Gastrocnemius medialis (tissue), 4 donors: ENCODE data around the gene NEB. TPM values are rescaled to one million over a fixed set of nuclear protein-coding genes. Genes with fewer than 3 reads are reported as not detected.

Experiments used
- ATAC-seq, 2 donors: fragments of 150-250 bp; one replicate each; pipeline ENCODE4 v1.9.1; 2016
- DNase-seq, 2 donors: peaks; one replicate each; pipeline ENCODE4 v3.0.0-alpha.2; 2019
- H3K27ac ChIP-seq, 4 donors: fragments of 200-600 bp; sonication (generic); 1 replicate in 1 of 4; 2 replicates in 3 of 4; pipeline ENCODE4 v1.5.1; 2016 to 2018; ENCODE audit warnings: mild to moderate bottlenecking in 2 of 4, moderate library complexity in 1 of 4
- H3K27me3 ChIP-seq, 3 donors: fragments of 200-600 bp; sonication (generic) in 2 of 3; 1 replicate in 1 of 3; 2 replicates in 2 of 3; pipeline versions ENCODE4 v1.5.1 to v1.6.0; 2016 to 2019; ENCODE audit warnings: mild to moderate bottlenecking in 1 of 3, moderate library complexity in 1 of 3
- H3K36me3 ChIP-seq, 2 donors: fragments of 200-600 bp; sonication (generic) in 1 of 2; one replicate each; pipeline ENCODE4 v1.5.1; 2017 to 2018
- H3K4me1 ChIP-seq, 2 donors: fragments of 200-600 bp; sonication (generic) in 1 of 2; one replicate each; pipeline ENCODE4 v1.5.1; 2016 to 2017; ENCODE audit warnings: mild to moderate bottlenecking in 2 of 2
- H3K4me3 ChIP-seq, 4 donors: fragments of 200-600 bp; sonication (generic) in 3 of 4; 1 replicate in 1 of 4; 2 replicates in 3 of 4; pipeline ENCODE4 v1.5.1; 2016 to 2019; ENCODE audit warnings: mild to moderate bottlenecking in 2 of 4
- H3K9me3 ChIP-seq, 3 donors: fragments of 200-600 bp; sonication (generic) in 2 of 3; 1 replicate in 1 of 3; 2 replicates in 2 of 3; pipeline ENCODE4 v1.5.1; 2016 to 2019
- CTCF ChIP-seq, 5 experiments: fragments of 450-650 bp in 3 of 5; fragments of 200-600 bp in 2 of 5; sonication (generic) in 2 of 5; IDR thresholded peaks in 4 of 5; conservative IDR thresholded peaks in 1 of 5; 1 replicate in 4 of 5; 2 replicates in 1 of 5; pipeline ENCODE4 v1.5.1; 2016 to 2019; ENCODE audit warnings: antibody characterized with exemption in 5 of 5, mild to moderate bottlenecking in 3 of 5, moderate library complexity in 3 of 5
- POLR2A ChIP-seq, 2 donors: fragments of 450-650 bp; IDR thresholded peaks; one replicate each; pipeline ENCODE4 v1.6.1; 2017; ENCODE audit warnings: antibody characterized with exemption in 2 of 2, mild to moderate bottlenecking in 2 of 2, moderate library complexity in 2 of 2
- in situ Hi-C, 4 donors: fragments of 200-750 bp; cut with MboI; loops; one replicate each; pipeline versions ENCODE4 v1.15.0 to v1.8.0; 2017; ENCODE audit warnings: low sequenced_read_pairs in 4 of 4
- intact Hi-C: fragments of 100-400 bp; cut with DNase I; formaldehyde crosslinking; loops from one replicate; pipeline ENCODE4 v1.15.1; 2023; ENCODE audit warnings: low total_unique reads
- total RNA-seq, 4 donors: library from RNA; depleted of rRNA; stranded (reverse); fragments of >200 nt; gene quantifications; one replicate each; pipeline versions ENCODE4 v1.1.0 to v1.2.3, GENCODE V29; 2016

The NEB gene
- total RNA-seq, 4 donors from 2014 or later: 6,824 to 7,704 (median 7,108) TPM

- ATAC-seq: no peak
- peak overlapping the region in 1 of 4 donors; percentile 8 for H3K27ac ChIP-seq
- TF ChIP-seq POLR2A (IDR thresholded peaks at IDR 0.05): no peak
- TF ChIP-seq CTCF (IDR thresholded peaks at IDR 0.05 in 4 of 5, conservative IDR thresholded peaks at IDR 0.05 in 1 of 5): no peak
- intact Hi-C loops: loop anchor here (5.0 kb wide), 1 partner anchor 64 kb away; no protein-coding TSS in a partner anchor
- in situ Hi-C loops: loop anchor here in 1 of 4 donors (25.0 kb wide), 1 partner anchor 331 kb away; no protein-coding TSS in a partner anchor
- no peak overlapping the region for H3K4me3 ChIP-seq
- H3K27me3 ChIP-seq: no peaks in the 10 kb centered on the region
- DNase-seq: no peak
- peaks cover 0 to 17% of the 10 kb centered on the region in 2 donors for H3K4me1 ChIP-seq
- peaks cover 0 to 99% of the 10 kb centered on the region in 2 donors for H3K36me3 ChIP-seq
- no peaks in the 10 kb centered on the region for H3K9me3 ChIP-seq
Measured at GRCh38 chr2:151681051-151681450, 53.2 kb downstream of the NEB start.

- TF ChIP-seq CTCF (IDR thresholded peaks at IDR 0.05 in 4 of 5, conservative IDR thresholded peaks at IDR 0.05 in 1 of 5) (no peak), POLR2A (IDR thresholded peaks at IDR 0.05) (no peak)
Measured at GRCh38 chr2:151679994-151680393, 54.3 kb downstream of the NEB start.

DNA sequence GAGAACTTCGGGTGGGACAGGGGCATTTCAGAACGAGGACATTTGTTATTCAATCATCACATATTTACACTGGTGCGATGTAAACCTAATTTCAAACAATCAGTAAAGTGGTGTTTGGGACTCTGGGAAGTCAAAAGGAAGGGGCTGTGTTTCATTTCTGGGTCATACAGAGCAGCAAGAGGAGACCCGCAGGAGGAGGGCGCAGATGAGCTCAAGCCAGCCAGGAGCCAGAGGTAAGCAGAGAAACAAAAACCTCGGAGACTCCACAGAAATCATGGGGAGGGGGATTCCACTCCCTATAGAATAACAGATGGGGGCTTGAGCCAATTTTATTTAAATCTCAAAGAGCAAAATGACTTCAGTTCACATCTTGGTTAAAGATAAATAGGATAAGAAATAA lies 55.4 kb downstream of the NEB start:
- peaks cover 3 to 99% of the 10 kb centered on the region in 2 donors for H3K36me3 ChIP-seq
- peaks cover 0 to 24% of the 10 kb centered on the region in 2 donors for H3K4me1 ChIP-seq
- ATAC-seq: no peak
- TF ChIP-seq CTCF (IDR thresholded peaks at IDR 0.05 in 4 of 5, conservative IDR thresholded peaks at IDR 0.05 in 1 of 5): no peak
- no peak for TF ChIP-seq POLR2A (IDR thresholded peaks at IDR 0.05)
- H3K4me3 ChIP-seq: no peak overlapping the region
- no peak for DNase-seq
- H3K9me3 ChIP-seq: no peaks in the 10 kb centered on the region
- H3K27ac ChIP-seq: peak overlapping the region in 2 of 4 donors; percentile 16 to 30
- intact Hi-C loops (no loop called here), in situ Hi-C loops (loop anchor here in 1 of 4 donors (25.0 kb wide), 1 partner anchor 333 kb away; no protein-coding TSS in a partner anchor)
- no peaks in the 10 kb centered on the region for H3K27me3 ChIP-seq

More at GRCh38 chr2:151679994-151680393, 54.3 kb downstream of the NEB start:
- intact Hi-C loops: loop anchor here (5.0 kb wide), 1 partner anchor 63 kb away; no protein-coding TSS in a partner anchor
- Histone ChIP-seq H3K9me3 (no peaks in the 10 kb centered on the region), H3K4me3 (no peak overlapping the region), H3K27me3 (no peaks in the 10 kb centered on the region), H3K4me1 (peaks cover 0 to 17% of the 10 kb centered on the region in 2 donors), H3K36me3 (peaks cover 3 to 99% of the 10 kb centered on the region in 2 donors), H3K27ac (peak overlapping the region in 1 of 4 donors; percentile 8)
- DNase-seq (no peak), ATAC-seq (peak in 1 of 2 donors; percentile 13)
- in situ Hi-C loops: loop anchor here in 1 of 4 donors (25.0 kb wide), 1 partner anchor 332 kb away; no protein-coding TSS in a partner anchor

DNA sequence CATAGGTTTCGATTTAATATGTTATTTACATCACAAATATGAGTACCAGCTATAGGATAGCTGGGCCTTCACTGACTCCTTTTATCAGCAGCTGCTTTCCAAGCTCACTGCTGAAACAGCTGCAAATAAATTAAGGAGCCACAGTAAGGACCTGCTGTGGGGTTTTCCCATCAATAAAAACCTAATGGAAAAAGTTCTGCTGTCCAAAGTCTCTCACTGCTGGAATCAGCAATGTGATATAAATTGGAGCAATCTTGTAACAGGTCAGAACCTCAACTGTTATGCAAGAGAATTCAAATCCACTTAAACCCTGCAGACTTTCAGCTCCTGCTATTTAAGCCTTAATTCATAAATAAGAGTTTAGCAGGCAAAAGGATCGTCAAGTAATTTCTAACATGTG lies 61.3 kb downstream of the NEB start:
- Histone ChIP-seq H3K4me3 (no peak overlapping the region), H3K9me3 (no peaks in the 10 kb centered on the region), H3K4me1 (peaks cover 19 to 20% of the 10 kb centered on the region in 2 donors), H3K27ac (peak overlapping the region in 2 of 4 donors; percentile 14 to 64), H3K27me3 (no peaks in the 10 kb centered on the region), H3K36me3 (peaks cover 3 to 99% of the 10 kb centered on the region in 2 donors)
- no peak for TF ChIP-seq POLR2A (IDR thresholded peaks at IDR 0.05)
- TF ChIP-seq CTCF (IDR thresholded peaks at IDR 0.05 in 4 of 5, conservative IDR thresholded peaks at IDR 0.05 in 1 of 5): no peak
- no peak for ATAC-seq
- DNase-seq: no peak
- intact Hi-C loops: no loop called here
- in situ Hi-C loops: no loop called here
